ENCODE data around the gene DOCK10.
"Not testable (repeated sequence)": the region's sequence is repeated elsewhere in the genome, so short reads cannot be mapped to it uniquely, and the experiment has no call there.

DOCK10 gene

DNA sequence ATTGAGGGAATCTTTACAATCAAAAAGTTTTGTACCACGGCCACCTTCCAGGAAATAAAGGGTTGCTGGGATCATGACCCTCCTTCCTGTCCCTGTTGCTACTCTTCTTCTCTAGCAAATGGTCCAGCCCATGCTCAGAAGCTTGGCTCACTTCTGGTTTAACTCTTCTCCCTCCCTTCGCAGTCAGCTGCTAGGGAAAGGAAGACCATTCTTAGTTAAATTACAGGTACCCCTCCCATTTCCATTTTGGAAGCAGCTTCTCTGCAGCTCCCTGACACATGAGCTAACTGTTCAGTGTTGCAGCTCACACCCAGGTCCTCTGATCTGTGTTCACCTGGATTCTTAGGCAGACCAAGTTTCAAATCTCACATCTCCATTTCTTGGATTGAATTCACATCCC lies 100.3 kb downstream of the DOCK10 start:
- no peak for DNase-seq

DNA sequence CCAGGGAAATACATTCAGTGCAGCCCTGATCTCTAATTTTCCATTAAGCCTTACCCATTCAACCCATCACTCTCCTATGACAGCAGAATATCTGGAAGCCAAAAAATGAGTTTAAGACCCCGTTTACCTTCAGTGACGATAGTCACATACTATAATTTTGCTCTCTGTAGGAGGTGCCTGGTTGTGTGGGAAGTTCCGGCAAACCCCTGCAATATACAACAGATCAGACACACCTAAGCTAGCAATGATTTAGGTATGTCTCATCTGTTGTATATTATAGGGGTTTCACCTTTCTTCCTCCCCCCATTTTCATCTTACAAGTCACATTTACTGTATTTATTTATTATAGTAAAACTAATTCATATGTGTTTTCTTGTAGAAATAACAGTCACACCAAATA lies 101.7 kb downstream of the DOCK10 start:
- no peak for DNase-seq

GRCh38 chr2:224938651-224939182 lies 103.6 kb downstream of the DOCK10 start:
- DNase-seq: no peak

GRCh38 chr2:224937887-224938286 lies 104.4 kb downstream of the DOCK10 start:
- no peak for DNase-seq

DNA sequence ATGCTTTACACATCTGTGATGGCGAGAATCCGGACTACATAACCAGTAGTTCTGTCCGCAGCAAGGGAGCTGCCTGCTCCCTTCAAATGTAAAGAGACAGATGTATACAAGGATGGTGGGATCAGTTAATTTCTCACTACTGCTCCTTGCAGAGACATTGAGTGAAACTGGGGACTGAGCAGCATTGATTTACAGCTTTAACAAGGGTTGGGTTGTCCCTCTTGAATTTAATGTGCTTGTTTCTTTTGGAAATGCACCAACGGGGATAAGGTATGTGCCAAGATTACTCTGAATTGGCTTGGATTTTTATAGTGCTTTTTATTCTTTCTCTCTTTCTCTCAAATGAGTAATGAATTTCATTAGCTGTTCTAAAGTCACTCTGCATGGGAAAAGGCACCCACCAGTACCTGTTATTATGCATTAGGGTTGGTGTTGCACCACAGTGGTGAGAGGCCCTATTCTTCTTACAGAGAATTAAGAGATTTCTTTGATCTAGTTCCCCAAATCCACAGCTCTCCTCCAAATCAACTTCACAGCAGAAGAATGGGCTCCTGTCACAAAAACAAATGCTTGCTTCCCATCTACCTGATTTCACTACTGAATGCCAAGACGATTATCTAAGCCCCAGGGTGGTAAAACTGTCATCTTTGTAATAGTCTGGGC lies 107.6 kb downstream of the DOCK10 start:
- DNase-seq: no peak

DNA sequence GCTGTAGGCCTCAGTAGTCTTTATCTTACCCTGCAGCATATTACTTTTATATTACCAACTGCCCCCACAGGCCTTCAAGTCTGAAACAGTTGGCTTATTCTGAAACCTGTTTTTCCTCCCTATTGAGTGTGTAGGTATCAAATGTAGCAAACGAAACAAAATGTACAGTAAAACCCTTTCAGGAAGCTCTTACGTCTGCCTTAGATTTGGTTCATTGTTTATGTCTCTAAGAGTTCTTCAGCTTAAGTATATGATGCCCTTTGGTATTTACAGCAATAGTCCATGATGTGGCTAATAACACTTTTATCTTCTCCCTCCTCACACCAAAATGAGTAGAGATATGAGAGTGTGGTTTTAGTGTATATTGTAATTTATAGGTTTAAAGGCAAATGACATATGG lies 108.8 kb downstream of the DOCK10 start:
- DNase-seq: no peak

- no peak for DNase-seq
Measured at GRCh38 chr2:224932522-224932921, 109.7 kb downstream of the DOCK10 start.

GRCh38 chr2:224931956-224932355 lies 110.3 kb downstream of the DOCK10 start:
- DNase-seq: no peak

DNA sequence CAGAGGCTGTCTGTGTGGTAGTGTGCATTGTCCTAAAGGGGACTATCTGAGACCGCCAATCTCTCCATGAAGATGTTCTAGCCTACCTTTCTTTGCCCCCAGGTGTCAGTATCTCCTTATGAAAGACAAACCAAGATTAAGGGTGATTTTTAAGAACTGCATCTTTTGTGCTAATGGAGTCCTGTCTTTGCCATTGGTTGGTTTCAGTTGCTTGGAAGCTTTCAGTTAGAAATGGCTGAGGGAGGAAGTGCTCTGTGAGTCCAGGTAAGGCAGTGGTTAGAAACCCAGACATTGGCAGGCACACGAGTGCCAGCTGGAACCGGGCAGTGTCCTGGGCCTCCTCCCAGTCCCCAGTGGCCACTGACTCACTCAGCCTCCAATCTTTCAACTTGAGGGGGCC lies 111.3 kb downstream of the DOCK10 start:
- peak; percentile 53 for DNase-seq

- DNase-seq: peak; percentile 65
Measured at GRCh38 chr2:224930124-224930523, 112.1 kb downstream of the DOCK10 start.

- DNase-seq: no peak
Measured at GRCh38 chr2:224929512-224929911, 112.8 kb downstream of the DOCK10 start.

- peak; percentile 63 for DNase-seq
Measured at GRCh38 chr2:224927646-224928173, 114.6 kb downstream of the DOCK10 start.

DNA sequence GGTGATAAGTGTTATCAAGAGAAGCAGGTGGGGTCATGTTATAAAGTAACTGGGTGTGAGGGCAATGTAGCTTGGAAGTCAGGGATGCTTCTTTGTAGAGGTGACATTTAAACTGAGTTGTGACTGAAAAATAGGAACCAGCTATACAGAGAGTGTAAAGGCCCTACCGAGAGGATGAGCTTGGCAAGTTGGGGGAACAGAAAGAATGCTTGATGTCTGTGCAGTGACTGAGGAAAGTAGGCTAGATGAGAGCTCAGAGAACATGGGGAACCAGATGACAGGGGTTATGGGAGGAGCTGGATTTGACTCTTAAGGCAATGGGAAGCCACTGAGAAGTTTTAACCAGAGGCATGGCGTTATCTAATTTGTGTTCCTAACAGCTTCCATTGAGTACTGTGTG lies 115.3 kb downstream of the DOCK10 start:
- no peak for DNase-seq

DNA sequence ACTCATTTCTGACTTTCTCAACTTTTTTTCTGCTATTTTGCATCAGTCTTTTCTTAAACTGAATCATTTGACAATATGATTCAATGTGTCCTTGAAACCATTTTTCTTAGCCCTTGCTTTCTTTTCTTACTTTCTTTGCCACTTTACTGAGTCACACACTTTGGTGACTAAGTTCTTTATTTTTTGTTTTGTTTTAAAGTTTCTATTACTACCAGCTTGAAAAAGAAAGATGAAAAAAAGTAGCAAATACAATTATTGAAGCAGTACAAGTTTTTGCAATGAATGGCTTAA lies 116.5 kb downstream of the DOCK10 start:
- no peak for DNase-seq

GRCh38 chr2:224925061-224925809 lies 117.0 kb downstream of the DOCK10 start:
- no peak for DNase-seq

DNA sequence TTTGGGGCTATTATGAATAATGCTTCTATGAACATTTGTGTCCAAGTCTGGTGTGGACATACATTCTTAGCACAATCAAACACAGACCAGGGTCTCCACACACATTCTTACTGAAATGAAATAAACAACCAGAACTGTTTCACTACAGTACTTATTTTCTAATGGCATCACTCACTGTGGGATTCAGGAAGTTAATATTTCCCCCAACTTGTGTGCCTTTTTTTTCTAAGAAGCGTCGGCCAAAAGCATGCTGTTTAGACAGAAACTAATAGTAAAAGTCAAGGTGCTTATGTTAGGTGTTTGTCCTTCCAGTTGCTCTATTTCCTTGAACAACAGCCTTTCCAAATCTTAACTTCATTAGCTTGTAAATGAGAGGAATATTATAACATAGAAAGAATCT lies 117.6 kb downstream of the DOCK10 start:
- DNase-seq: no peak

DNA sequence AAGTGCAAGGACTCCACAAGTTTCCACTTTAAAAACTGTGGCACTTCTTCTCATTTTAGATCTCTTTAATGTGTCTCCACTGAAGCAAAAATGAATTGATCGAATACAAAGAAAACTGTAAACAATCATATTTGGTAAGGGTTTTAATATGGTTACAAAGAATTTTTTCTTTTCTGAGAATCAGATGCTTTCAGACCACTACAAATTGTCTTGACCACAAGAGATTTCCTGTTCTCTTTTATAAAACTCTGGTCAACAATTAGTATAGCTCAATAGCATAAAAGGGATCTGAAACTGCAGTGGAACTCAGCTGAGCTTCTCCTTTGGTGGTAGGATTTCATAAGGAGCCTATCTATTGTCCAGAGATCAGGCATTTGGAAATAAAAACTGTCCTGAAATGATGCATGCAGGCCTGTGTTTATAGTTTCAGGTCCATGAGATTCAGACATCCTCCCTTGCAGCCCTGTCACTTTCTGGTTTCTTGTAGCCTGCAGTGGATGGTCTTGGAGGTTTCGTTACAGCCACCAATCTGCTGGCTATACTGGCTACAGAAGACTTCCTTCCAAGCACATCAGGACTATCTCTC lies 120.0 kb downstream of the DOCK10 start:
- peak; percentile 22 for DNase-seq

DNA sequence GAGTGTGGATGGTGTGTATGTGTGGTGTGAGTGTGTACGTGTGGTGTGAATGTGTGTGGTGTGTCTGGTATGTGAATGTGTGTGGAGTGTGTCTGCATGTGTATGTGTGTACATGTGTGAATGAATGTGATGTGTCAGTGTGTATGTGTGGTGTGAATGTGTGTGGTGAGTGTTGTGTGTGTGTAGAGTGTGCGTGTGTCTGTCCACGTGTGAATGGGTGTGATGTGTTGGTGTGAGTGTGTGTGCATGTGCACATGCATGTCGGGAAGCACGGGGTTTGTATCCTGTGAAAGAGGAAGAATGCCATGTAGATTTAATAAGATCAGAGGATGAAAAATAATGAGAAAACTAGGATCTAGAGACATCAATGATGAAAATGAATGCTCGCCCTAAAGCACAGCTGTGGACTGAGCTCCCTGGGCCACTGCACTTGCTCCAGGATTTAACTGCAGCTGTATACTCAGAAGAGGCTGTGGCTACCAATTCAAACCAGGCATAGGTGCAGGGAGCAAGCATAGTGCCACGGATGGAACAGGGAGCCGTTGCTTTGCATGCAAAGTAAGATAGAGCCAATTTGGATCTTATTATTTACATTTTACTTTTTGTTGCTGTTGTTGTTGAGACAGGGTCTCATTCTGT lies 122.7 kb downstream of the DOCK10 start:
- no peak for DNase-seq

- no peak for DNase-seq
Measured at GRCh38 chr2:224918626-224919471, 123.4 kb downstream of the DOCK10 start.

DNA sequence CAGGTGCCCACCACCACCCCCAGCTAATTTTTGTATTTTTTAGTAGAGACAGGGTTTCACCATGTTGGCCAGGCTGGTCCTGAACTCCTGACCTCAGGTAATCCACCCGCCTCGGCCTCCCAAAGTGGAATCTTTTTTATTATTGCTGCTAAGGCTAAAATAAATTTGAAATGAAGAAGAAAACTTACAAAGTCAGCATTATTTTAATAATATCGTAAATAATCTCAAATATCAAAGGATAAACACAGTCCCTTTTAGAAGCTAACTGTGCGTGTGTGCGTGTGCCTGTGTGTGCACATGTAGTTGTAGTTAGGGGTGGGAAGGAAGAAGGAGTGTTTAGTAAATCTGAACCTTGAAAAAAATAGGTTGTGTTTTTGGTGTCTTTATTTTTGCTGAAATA lies 125.0 kb downstream of the DOCK10 start:
- not testable (repeated sequence) for DNase-seq

DNA sequence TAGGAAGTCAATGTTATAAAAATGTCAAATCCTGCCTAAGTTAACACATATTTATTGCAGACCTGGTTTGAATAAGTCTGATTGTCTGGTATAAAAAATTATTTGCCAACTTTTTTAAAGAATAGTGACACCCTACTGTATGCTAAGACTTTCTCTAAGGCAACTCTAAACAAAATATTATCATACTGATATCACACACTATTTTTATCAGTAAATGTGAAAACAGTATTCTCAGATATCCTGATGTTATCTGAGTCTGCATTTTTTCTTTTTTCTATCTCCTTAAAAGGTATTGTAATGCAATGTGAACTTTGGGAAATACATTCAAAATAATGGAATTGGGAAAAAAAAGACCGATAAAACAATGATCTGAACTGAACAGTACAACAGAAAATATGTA lies 127.1 kb downstream of the DOCK10 start:
- DNase-seq: no peak

- no peak for DNase-seq
Measured at GRCh38 chr2:224910574-224910925, 131.7 kb downstream of the DOCK10 start.
